ENCODE results near the gene CDCA4. TPM values are rescaled to one million over a fixed set of nuclear protein-coding genes. Genes with fewer than 3 reads are reported as not detected.
A peak's percentile ranks its signal among the peaks of the same experiment; 100 is the strongest.

The CDCA4 gene
- total and polyA plus RNA-seq, 2 donors from 2014 or later, result 4.1 to 6.3 TPM

GRCh38 chr14:105030836-105031396, 10.0 kb upstream of the CDCA4 start:
- no peak overlapping the region for H3K27ac ChIP-seq (ENCODE audit: low read depth in 2 of 2, low read length in 2 of 2)
- no peak overlapping the region for H3K9ac ChIP-seq (ENCODE audit: low read length in 3 of 3)
- H3K36me3 ChIP-seq (ENCODE audit: control insufficient read depth in 2 of 3, insufficient read depth in 3 of 3, low read length in 3 of 3), result no peaks in the 10 kb centered on the region
- no peak overlapping the region for H3K4me3 ChIP-seq (ENCODE audit: low read length in 3 of 3)
- intact Hi-C loops (cut with DNase I), result no loop called here
- H3K27me3 ChIP-seq (ENCODE audit: control insufficient read depth, insufficient read depth, low read length), result peaks cover 21% of the 10 kb centered on the region
- no peak for TF ChIP-seq CTCF (IDR thresholded peaks at IDR 0.05; ENCODE audit: borderline replicate concordance, extremely low read depth, insufficient read depth)
- FAIRE-seq (no peak), DNase-seq (no peak)
- H3K9me3 ChIP-seq (ENCODE audit: control insufficient read depth in 2 of 3, insufficient read depth in 1 of 3, low read length in 3 of 3), result no peaks in the 10 kb centered on the region
- no peaks in the 10 kb centered on the region for H3K4me1 ChIP-seq (ENCODE audit: control insufficient read depth in 2 of 3, insufficient read depth in 2 of 3, low read depth in 1 of 3, low read length in 3 of 3)

GRCh38 chr14:105030194-105030593, 9.3 kb upstream of the CDCA4 start:
- no peak overlapping the region for H3K4me3 ChIP-seq (ENCODE audit: low read length in 3 of 3)
- H3K27me3 ChIP-seq (ENCODE audit: control insufficient read depth, insufficient read depth, low read length), result peaks cover 21% of the 10 kb centered on the region
- DNase-seq, result no peak
- TF ChIP-seq CTCF (IDR thresholded peaks at IDR 0.05; ENCODE audit: borderline replicate concordance, extremely low read depth, insufficient read depth), result no peak
- no peak overlapping the region for H3K27ac ChIP-seq (ENCODE audit: low read depth in 2 of 2, low read length in 2 of 2)
- no peaks in the 10 kb centered on the region for H3K9me3 ChIP-seq (ENCODE audit: control insufficient read depth in 2 of 3, insufficient read depth in 1 of 3, low read length in 3 of 3)
- H3K4me1 ChIP-seq (ENCODE audit: control insufficient read depth in 2 of 3, insufficient read depth in 2 of 3, low read depth in 1 of 3, low read length in 3 of 3), result no peaks in the 10 kb centered on the region
- no peaks in the 10 kb centered on the region for H3K36me3 ChIP-seq (ENCODE audit: control insufficient read depth in 2 of 3, insufficient read depth in 3 of 3, low read length in 3 of 3)
- no peak for FAIRE-seq
- no peak overlapping the region for H3K9ac ChIP-seq (ENCODE audit: low read length in 3 of 3)
- intact Hi-C loops (cut with DNase I), result no loop called here

GRCh38 chr14:105029402-105029801, 8.5 kb upstream of the CDCA4 start:
- no peak for FAIRE-seq
- no peak overlapping the region for H3K27ac ChIP-seq (ENCODE audit: low read depth in 2 of 2, low read length in 2 of 2)
- peaks cover 16% of the 10 kb centered on the region for H3K27me3 ChIP-seq (ENCODE audit: control insufficient read depth, insufficient read depth, low read length)
- DNase-seq, result peak in 1 of 5 donors; percentile 66
- no peaks in the 10 kb centered on the region for H3K36me3 ChIP-seq (ENCODE audit: control insufficient read depth in 2 of 3, insufficient read depth in 3 of 3, low read length in 3 of 3)
- H3K4me3 ChIP-seq (ENCODE audit: low read length in 3 of 3), result no peak overlapping the region
- intact Hi-C loops (cut with DNase I), result no loop called here
- H3K9me3 ChIP-seq (ENCODE audit: control insufficient read depth in 2 of 3, insufficient read depth in 1 of 3, low read length in 3 of 3), result no peaks in the 10 kb centered on the region
- no peak overlapping the region for H3K9ac ChIP-seq (ENCODE audit: low read length in 3 of 3)
- no peaks in the 10 kb centered on the region for H3K4me1 ChIP-seq (ENCODE audit: control insufficient read depth in 2 of 3, insufficient read depth in 2 of 3, low read depth in 1 of 3, low read length in 3 of 3)
- no peak for TF ChIP-seq CTCF (IDR thresholded peaks at IDR 0.05; ENCODE audit: borderline replicate concordance, extremely low read depth, insufficient read depth)

Data from kidney (tissue), 14 donors.